ENCODE results near the gene BAZ2B. TPM values are rescaled to one million over a fixed set of nuclear protein-coding genes. Genes with fewer than 3 reads are reported as not detected.
"Not testable (repeated sequence)": the region's sequence is repeated elsewhere in the genome, so short reads cannot be mapped to it uniquely, and the experiment has no call there.

Gene BAZ2B
- total RNA-seq, 2 donors from 2014 or later, result 11.6 to 17.0 TPM

- Mint-ChIP-seq H3K9me3 (peaks cover 3% of the 10 kb centered on the region), H3K27ac (no peak overlapping the region), H3K4me3 (no peak overlapping the region), H3K27me3 (no peaks in the 10 kb centered on the region), H3K36me3 (ENCODE audit: low read depth) (peaks cover 3% of the 10 kb centered on the region), H3K4me1 (peaks cover 3% of the 10 kb centered on the region)
- ATAC-seq (replicated peaks), result no peak
Observed at GRCh38 chr2:159546716-159547430, 69.5 kb downstream of the BAZ2B start.

- peaks cover 3% of the 10 kb centered on the region for H3K4me1 Mint-ChIP-seq
- H3K27ac Mint-ChIP-seq, result no peak overlapping the region
- H3K27me3 Mint-ChIP-seq, result no peaks in the 10 kb centered on the region
- H3K9me3 Mint-ChIP-seq, result peaks cover 8% of the 10 kb centered on the region
- H3K4me3 Mint-ChIP-seq, result no peak overlapping the region
- peaks cover 5% of the 10 kb centered on the region for H3K36me3 Mint-ChIP-seq (ENCODE audit: low read depth)
- ATAC-seq (replicated peaks), result no peak
Observed at GRCh38 chr2:159546039-159546438, 70.3 kb downstream of the BAZ2B start.

DNA sequence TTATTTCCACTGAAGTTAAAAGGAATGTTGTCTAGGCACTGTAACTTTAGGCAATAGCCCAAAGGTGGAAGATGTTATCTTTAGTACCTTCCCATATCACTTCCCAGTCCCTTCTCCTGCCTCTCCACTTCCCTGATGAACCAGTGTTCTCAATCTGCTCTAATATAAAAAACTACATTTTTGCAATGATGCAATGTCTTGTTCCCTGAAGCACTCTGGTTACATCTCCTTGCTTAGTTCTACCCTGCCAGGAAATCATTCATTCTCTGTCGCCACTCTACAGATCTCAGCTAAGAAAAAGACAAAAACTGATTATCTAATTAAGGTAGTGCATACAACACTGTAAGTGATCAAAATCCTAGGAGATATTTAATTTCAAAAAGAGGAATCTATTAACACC, 71.3 kb downstream of the BAZ2B start:
- Mint-ChIP-seq H3K27me3 (no peaks in the 10 kb centered on the region), H3K36me3 (ENCODE audit: low read depth) (peaks cover 5% of the 10 kb centered on the region)

DNA sequence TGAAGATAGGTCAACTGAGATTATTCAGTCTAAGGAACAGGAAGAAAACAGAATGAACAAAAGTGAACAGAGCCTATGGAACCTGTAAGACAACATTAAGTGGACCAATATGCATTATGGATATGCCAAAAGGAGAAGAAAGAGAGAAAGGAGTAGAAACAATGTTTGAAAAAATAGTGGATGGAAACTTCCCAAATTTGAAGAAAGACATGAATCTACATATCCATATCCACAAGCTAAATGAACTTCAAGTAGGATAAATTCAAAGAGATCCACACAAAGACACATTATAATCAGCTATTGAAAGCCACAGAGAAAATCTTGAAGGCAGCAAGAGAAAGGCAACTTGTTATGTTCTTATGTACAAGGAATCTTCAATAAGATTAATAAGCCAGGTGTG, 74.2 kb downstream of the BAZ2B start:
- no peaks in the 10 kb centered on the region for H3K27me3 Mint-ChIP-seq
- H3K9me3 Mint-ChIP-seq, result peaks cover 8% of the 10 kb centered on the region
- ATAC-seq (replicated peaks), result no peak
- no peak overlapping the region for H3K4me3 Mint-ChIP-seq
- peaks cover 5% of the 10 kb centered on the region for H3K36me3 Mint-ChIP-seq (ENCODE audit: low read depth)
- H3K27ac Mint-ChIP-seq, result no peak overlapping the region
- no peaks in the 10 kb centered on the region for H3K4me1 Mint-ChIP-seq

More for the DNA sequence above, 71.3 kb downstream of the BAZ2B start:
- peaks cover 3% of the 10 kb centered on the region for H3K4me1 Mint-ChIP-seq
- peaks cover 8% of the 10 kb centered on the region for H3K9me3 Mint-ChIP-seq
- ATAC-seq (replicated peaks), result no peak
- H3K4me3 Mint-ChIP-seq, result no peak overlapping the region
- H3K27ac Mint-ChIP-seq, result no peak overlapping the region

GRCh38 chr2:159539701-159540100, 76.6 kb downstream of the BAZ2B start:
- no peak for ATAC-seq (replicated peaks)
- Mint-ChIP-seq H3K4me1 (no peaks in the 10 kb centered on the region), H3K9me3 (peaks cover 8% of the 10 kb centered on the region), H3K27ac (no peak overlapping the region), H3K4me3 (no peak overlapping the region), H3K27me3 (no peaks in the 10 kb centered on the region), H3K36me3 (ENCODE audit: low read depth) (peaks cover 5% of the 10 kb centered on the region)

- peaks cover 8% of the 10 kb centered on the region for H3K9me3 Mint-ChIP-seq
- H3K4me1 Mint-ChIP-seq, result no peaks in the 10 kb centered on the region
- no peak for ATAC-seq (replicated peaks)
- H3K36me3 Mint-ChIP-seq (ENCODE audit: low read depth), result peaks cover 5% of the 10 kb centered on the region
- H3K27me3 Mint-ChIP-seq, result no peaks in the 10 kb centered on the region
- H3K27ac Mint-ChIP-seq, result no peak overlapping the region
- no peak overlapping the region for H3K4me3 Mint-ChIP-seq
Observed at GRCh38 chr2:159538801-159539200, 77.5 kb downstream of the BAZ2B start.

DNA sequence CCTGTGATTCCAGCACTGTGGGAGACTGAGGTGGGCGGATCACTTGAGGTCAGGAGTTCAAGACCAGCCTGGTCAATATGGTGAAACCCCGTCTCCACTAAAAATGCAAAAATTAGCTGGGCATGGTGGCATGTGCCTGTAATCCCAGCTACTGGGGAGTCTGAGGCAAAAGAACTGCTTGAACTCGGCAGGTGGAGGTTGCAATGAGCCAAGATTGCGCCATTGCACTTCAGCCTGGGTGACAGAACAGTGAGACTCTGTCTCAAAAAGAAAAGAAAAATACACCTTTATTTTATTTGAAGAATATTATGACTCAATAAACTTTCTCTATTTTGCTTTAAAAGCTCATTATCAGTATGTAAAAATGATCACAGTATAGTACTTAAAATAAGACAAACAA, 81.1 kb downstream of the BAZ2B start:
- H3K36me3 Mint-ChIP-seq (ENCODE audit: low read depth); ATAC-seq (replicated peaks); H3K9me3 Mint-ChIP-seq; H3K4me1 Mint-ChIP-seq; H3K27ac Mint-ChIP-seq; H3K27me3 Mint-ChIP-seq; H3K4me3 Mint-ChIP-seq: not testable (repeated sequence)

DNA sequence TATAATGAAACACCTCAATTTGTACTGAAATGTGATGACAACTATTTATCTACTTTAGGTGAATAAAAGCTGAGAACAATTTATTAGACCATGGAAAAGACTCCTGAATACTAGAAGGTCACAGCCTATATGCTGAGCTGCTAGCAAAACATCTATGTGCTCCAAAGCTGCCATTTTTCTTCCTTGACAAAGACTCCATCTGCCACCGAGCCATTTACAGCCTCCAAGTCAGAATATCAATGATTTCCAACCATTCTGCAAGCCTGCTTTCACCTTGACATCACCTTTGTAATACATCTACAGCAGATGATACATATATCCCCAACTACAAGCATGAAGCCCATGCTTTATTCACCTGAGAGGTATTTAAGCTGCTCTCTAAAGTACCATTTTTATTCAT, 84.9 kb downstream of the BAZ2B start:
- H3K36me3 Mint-ChIP-seq (ENCODE audit: low read depth), result no peaks in the 10 kb centered on the region
- no peak overlapping the region for H3K27ac Mint-ChIP-seq
- no peaks in the 10 kb centered on the region for H3K27me3 Mint-ChIP-seq
- no peak overlapping the region for H3K4me3 Mint-ChIP-seq
- H3K4me1 Mint-ChIP-seq, result no peaks in the 10 kb centered on the region
- H3K9me3 Mint-ChIP-seq, result no peaks in the 10 kb centered on the region
- ATAC-seq (replicated peaks), result no peak

GRCh38 chr2:159526433-159526832, 89.9 kb downstream of the BAZ2B start:
- Mint-ChIP-seq H3K27ac (no peak overlapping the region), H3K36me3 (ENCODE audit: low read depth) (no peaks in the 10 kb centered on the region), H3K9me3 (no peaks in the 10 kb centered on the region), H3K27me3 (no peaks in the 10 kb centered on the region), H3K4me3 (no peak overlapping the region), H3K4me1 (no peaks in the 10 kb centered on the region)
- ATAC-seq (replicated peaks), result no peak

- H3K4me3 Mint-ChIP-seq, result no peak overlapping the region
- H3K9me3 Mint-ChIP-seq, result no peaks in the 10 kb centered on the region
Observed at GRCh38 chr2:159525012-159525411, 91.3 kb downstream of the BAZ2B start.

DNA sequence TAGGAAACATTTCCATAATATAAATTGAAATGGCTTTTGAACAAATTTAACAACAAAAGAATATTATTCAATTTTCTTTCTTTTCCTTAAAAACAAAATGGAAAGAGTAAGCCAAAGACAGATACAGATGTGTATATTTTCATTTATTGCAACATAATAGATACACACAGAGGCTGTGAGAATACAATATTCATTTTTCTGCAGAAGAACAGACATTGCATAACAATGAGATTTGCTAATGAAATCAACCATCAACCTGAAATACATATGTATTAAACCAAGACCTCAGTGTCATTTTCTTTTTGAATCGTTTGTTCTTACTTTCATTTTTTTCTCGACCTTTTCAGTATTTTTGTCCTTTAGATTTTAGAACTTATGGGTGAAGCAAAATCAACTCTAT, 95.1 kb downstream of the BAZ2B start:
- Mint-ChIP-seq H3K36me3 (ENCODE audit: low read depth) (no peaks in the 10 kb centered on the region), H3K27me3 (no peaks in the 10 kb centered on the region), H3K4me3 (no peak overlapping the region)

More at GRCh38 chr2:159525012-159525411, 91.3 kb downstream of the BAZ2B start:
- H3K27ac Mint-ChIP-seq, result no peak overlapping the region
- no peaks in the 10 kb centered on the region for H3K36me3 Mint-ChIP-seq (ENCODE audit: low read depth)
- no peaks in the 10 kb centered on the region for H3K4me1 Mint-ChIP-seq
- no peaks in the 10 kb centered on the region for H3K27me3 Mint-ChIP-seq
- ATAC-seq (replicated peaks), result no peak

DNA sequence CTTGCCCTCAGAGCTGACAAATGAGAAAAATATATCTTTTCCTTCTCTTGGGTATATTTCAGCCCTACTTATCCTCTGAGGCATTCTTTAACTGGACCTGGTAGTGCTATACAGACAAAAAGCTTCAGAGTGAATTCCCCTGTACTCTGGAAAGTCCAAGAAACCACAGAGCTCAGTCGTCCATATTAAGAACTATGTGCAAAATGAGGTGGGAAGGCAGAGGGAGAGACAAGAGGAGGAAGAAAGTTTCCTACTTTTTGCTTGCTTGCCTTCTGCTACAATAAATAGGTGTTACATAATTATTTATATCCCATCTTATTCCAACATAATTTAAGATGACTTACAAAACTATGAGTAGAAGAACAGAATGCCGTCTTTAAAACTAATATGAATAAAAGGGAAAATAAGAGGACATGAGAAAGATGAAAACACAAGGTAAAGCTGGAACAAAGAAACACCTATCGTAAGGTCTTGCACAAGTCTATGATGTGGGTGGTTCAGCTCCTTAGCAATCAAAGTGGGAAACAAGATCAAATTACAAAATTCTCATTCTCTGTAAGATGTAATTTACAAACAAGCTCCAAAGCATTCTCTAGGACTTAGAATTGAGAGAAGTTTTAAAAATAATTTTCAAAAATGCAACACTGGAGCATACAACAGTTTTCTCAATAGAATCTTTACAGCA, 97.9 kb downstream of the BAZ2B start:
- no peak for ATAC-seq (replicated peaks)
- H3K4me1 Mint-ChIP-seq, result peaks cover 7% of the 10 kb centered on the region
- no peak overlapping the region for H3K4me3 Mint-ChIP-seq
- no peaks in the 10 kb centered on the region for H3K9me3 Mint-ChIP-seq
- H3K27me3 Mint-ChIP-seq, result no peaks in the 10 kb centered on the region
- H3K27ac Mint-ChIP-seq, result no peak overlapping the region
- no peaks in the 10 kb centered on the region for H3K36me3 Mint-ChIP-seq (ENCODE audit: low read depth)

More for the DNA sequence above, 95.1 kb downstream of the BAZ2B start:
- ATAC-seq (replicated peaks), result no peak
- no peaks in the 10 kb centered on the region for H3K4me1 Mint-ChIP-seq
- no peaks in the 10 kb centered on the region for H3K9me3 Mint-ChIP-seq
- H3K27ac Mint-ChIP-seq, result no peak overlapping the region

DNA sequence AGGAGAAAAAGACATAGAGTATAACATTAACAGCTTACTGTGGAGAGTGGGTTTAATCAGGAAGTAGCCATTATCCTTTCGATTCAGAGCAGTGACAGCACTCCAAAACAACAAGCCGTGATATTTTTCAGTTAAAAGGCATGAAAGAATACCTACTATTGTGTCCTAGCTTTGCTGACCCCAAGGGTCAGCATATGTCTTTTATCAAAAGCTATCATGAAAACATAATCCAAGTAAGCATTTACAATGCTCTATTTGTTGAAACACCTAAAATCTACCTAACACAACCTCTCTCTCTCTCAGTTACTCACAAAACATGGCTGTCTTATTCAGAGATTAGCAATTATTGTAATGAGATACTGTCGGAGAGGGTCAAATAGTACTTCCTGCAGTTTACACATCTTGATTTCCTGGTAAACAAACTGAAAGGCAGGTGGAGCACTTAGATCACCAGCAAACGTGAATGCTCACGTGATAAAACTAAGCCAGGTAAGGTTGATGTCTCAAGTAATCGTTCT, 100.0 kb downstream of the BAZ2B start:
- ATAC-seq (replicated peaks), result peak; percentile 95
- Mint-ChIP-seq H3K36me3 (ENCODE audit: low read depth) (no peaks in the 10 kb centered on the region), H3K9me3 (no peaks in the 10 kb centered on the region), H3K27me3 (no peaks in the 10 kb centered on the region), H3K27ac (peak overlapping the region; percentile 87), H3K4me1 (peaks cover 10% of the 10 kb centered on the region), H3K4me3 (peak overlapping the region; percentile 82)

GRCh38 chr2:159515441-159515840, 100.9 kb downstream of the BAZ2B start:
- H3K4me3 Mint-ChIP-seq, result peak overlapping the region; percentile 82
- no peaks in the 10 kb centered on the region for H3K9me3 Mint-ChIP-seq
- ATAC-seq (replicated peaks), result no peak
- H3K27ac Mint-ChIP-seq, result peak overlapping the region; percentile 87
- peaks cover 10% of the 10 kb centered on the region for H3K4me1 Mint-ChIP-seq
- no peaks in the 10 kb centered on the region for H3K36me3 Mint-ChIP-seq (ENCODE audit: low read depth)
- H3K27me3 Mint-ChIP-seq, result no peaks in the 10 kb centered on the region

- Mint-ChIP-seq H3K27ac (no peak overlapping the region), H3K36me3 (ENCODE audit: low read depth) (no peaks in the 10 kb centered on the region), H3K4me3 (no peak overlapping the region), H3K9me3 (no peaks in the 10 kb centered on the region), H3K4me1 (peaks cover 10% of the 10 kb centered on the region), H3K27me3 (no peaks in the 10 kb centered on the region)
- no peak for ATAC-seq (replicated peaks)
Observed at GRCh38 chr2:159513745-159514144, 102.6 kb downstream of the BAZ2B start.
